Endodermal cell (in vitro differentiated cells): Measurements from ENCODE around the gene EXOC6. TPM values are rescaled to one million over a fixed set of nuclear protein-coding genes. Genes with fewer than 3 reads are reported as not detected.
"Not testable (repeated sequence)": the region's sequence is repeated elsewhere in the genome, so short reads cannot be mapped to it uniquely, and the experiment has no call there.

Experiments used
- DNase-seq: peaks from one replicate; pipeline ENCODE4 v3.0.0-alpha.2; 2017
- H3K27ac ChIP-seq: 2 replicates; pipeline ENCODE4 v1.5.1; 2013; ENCODE audit warnings: mild to moderate bottlenecking, low read depth, low read length, moderate library complexity
- H3K27me3 ChIP-seq: 2 replicates; pipeline ENCODE4 v1.6.1; 2013; ENCODE audit warnings: mild to moderate bottlenecking, low read length, moderate library complexity; ENCODE audit not compliant: insufficient read depth, control insufficient read depth, poor library complexity, severe bottlenecking
- H3K36me3 ChIP-seq: 2 replicates; pipeline ENCODE4 v1.7.0; 2013; ENCODE audit warnings: mild to moderate bottlenecking, low read length, moderate library complexity; ENCODE audit not compliant: control insufficient read depth, insufficient read depth
- H3K4me1 ChIP-seq: one replicate; pipeline ENCODE4 v1.7.0; 2013; ENCODE audit warnings: low read length; ENCODE audit not compliant: control insufficient read depth, insufficient read depth
- H3K4me3 ChIP-seq: 2 replicates; pipeline ENCODE4 v1.5.1; 2013; ENCODE audit warnings: mild to moderate bottlenecking, low read length, moderate library complexity
- H3K9ac ChIP-seq: 2 replicates; pipeline ENCODE4 v1.6.1; 2013; ENCODE audit warnings: mild to moderate bottlenecking, low read length, moderate library complexity; ENCODE audit not compliant: poor library complexity, severe bottlenecking; ENCODE audit errors: extremely low read depth
- H3K9me3 ChIP-seq: 2 replicates; pipeline ENCODE4 v1.6.1; 2013; ENCODE audit warnings: mild to moderate bottlenecking, low read length, moderate library complexity; ENCODE audit not compliant: control insufficient read depth
- H3K27ac Mint-ChIP-seq: 2 replicates; pipeline ENCODE4 v1.8.0; 2020; ENCODE audit warnings: mixed read lengths
- H3K27me3 Mint-ChIP-seq: 2 replicates; pipeline ENCODE4 v1.8.0; 2021; ENCODE audit warnings: mild to moderate bottlenecking, mixed read lengths; ENCODE audit not compliant: insufficient read depth
- H3K36me3 Mint-ChIP-seq: 2 replicates; pipeline ENCODE4 v1.8.0; 2020; ENCODE audit warnings: low read depth, mixed read lengths
- H3K4me1 Mint-ChIP-seq: 2 replicates; pipeline ENCODE4 v1.8.0; 2020; ENCODE audit warnings: mixed read lengths
- H3K4me3 Mint-ChIP-seq: 2 replicates; pipeline ENCODE4 v1.8.0; 2020; ENCODE audit warnings: mild to moderate bottlenecking, moderate library complexity, mixed read lengths
- H3K9me3 Mint-ChIP-seq: 2 replicates; pipeline ENCODE4 v1.8.0; 2020; ENCODE audit warnings: mild to moderate bottlenecking, mixed read lengths
- WGBS, 2 experiments: methylation state at CpG; one replicate each; pipeline versions ENCODE4 v1.1.5 to v1.1.7; 2013; ENCODE audit warnings: missing lambda C conversion rate in 2 of 2, mixed read lengths in 1 of 2; ENCODE audit not compliant: insufficient coverage in 1 of 2, insufficient read length in 1 of 2; 5-methylcytosine and 5-hydroxymethylcytosine counted together
- total RNA-seq, 2 donors: library from RNA; stranded (reverse); fragmentation: NEBNext Ultra II Directional in 1 of 2; extraction: Animal tissue kit (Norgen Biotek cat#: 25700) in 1 of 2; gene quantifications; 2 replicates in 1 of 2; 3 replicates in 1 of 2; pipeline ENCODE4 v1.2.1, GENCODE V29; 2021
- TF ChIP-seq, protein P1 (sequence below): fragments of 200-600 bp; sonication (generic); conservative IDR thresholded peaks from 2 replicates; pipeline ENCODE4 v1.5.0; 2021; ENCODE audit warnings: antibody characterized with exemption, mild to moderate bottlenecking

The EXOC6 gene
- total RNA-seq, 2 donors from 2014 or later: 12.1 to 21.3 TPM

DNA sequence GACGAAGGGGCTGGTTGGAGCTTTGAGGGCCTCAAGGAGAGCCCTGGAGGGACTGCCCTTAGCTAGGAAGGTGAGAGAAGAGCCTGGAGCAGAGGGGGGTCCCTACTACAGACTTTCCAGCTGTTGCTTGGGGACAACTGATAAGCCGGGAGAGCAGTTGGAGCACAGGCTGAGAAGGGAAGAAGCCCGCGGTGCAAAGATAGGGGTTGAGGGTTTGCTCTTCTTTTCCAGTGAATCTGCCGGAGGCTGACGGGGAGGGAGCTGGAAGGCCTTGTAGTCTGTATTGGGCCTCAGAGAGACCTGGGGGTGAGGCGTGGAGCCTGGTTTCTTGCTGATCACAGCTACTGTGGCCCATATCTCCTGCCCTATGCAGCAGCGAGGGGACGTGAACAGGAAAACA is 249.1 kb downstream of the EXOC6 start:
- Mint-ChIP-seq H3K36me3 (no peaks in the 10 kb centered on the region), H3K4me3 (no peak overlapping the region), H3K27me3 (no peaks in the 10 kb centered on the region), H3K27ac (peak overlapping the region; percentile 73), H3K9me3 (peaks cover 10% of the 10 kb centered on the region), H3K4me1 (peaks cover 19% of the 10 kb centered on the region)
- Histone ChIP-seq H3K27ac (no peak overlapping the region), H3K27me3 (no peaks in the 10 kb centered on the region), H3K9me3 (peaks cover 25% of the 10 kb centered on the region), H3K4me3 (no peak overlapping the region), H3K36me3 (no peaks in the 10 kb centered on the region), H3K4me1 (peaks cover 5% of the 10 kb centered on the region), H3K9ac (no peak overlapping the region)
- DNase-seq: peak; percentile 72
- 70 to 71% methylated on average over 8 to 9 of the region's 9 CpGs for WGBS, 2 experiments
- TF ChIP-seq, protein P1, sequence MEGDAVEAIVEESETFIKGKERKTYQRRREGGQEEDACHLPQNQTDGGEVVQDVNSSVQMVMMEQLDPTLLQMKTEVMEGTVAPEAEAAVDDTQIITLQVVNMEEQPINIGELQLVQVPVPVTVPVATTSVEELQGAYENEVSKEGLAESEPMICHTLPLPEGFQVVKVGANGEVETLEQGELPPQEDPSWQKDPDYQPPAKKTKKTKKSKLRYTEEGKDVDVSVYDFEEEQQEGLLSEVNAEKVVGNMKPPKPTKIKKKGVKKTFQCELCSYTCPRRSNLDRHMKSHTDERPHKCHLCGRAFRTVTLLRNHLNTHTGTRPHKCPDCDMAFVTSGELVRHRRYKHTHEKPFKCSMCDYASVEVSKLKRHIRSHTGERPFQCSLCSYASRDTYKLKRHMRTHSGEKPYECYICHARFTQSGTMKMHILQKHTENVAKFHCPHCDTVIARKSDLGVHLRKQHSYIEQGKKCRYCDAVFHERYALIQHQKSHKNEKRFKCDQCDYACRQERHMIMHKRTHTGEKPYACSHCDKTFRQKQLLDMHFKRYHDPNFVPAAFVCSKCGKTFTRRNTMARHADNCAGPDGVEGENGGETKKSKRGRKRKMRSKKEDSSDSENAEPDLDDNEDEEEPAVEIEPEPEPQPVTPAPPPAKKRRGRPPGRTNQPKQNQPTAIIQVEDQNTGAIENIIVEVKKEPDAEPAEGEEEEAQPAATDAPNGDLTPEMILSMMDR: no peak

DNA sequence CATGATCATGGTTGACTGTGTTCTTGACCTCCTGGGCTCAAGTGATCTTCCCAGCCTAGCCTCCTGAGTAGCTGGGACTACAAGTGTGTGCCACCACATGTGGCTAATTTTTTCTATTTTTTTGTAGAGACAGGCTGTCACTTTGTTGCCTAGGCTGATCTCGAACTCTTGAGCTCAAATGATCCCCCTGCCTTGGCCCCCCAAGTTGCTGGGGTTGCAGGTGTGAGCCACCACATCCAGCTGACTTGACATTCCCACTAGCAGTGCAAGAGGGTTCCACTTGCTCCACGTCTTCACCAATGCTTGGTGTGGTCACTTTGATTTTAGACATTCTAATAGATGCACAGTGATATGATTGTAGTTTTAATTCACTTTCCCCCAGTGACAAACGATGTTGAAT is 250.5 kb downstream of the EXOC6 start:
- no peaks in the 10 kb centered on the region for H3K36me3 ChIP-seq
- DNase-seq: no peak
- H3K4me1 ChIP-seq: peaks cover 5% of the 10 kb centered on the region
- Mint-ChIP-seq H3K36me3 (peaks cover 1% of the 10 kb centered on the region), H3K27ac (no peak overlapping the region), H3K27me3 (no peaks in the 10 kb centered on the region), H3K4me3 (no peak overlapping the region), H3K9me3 (peaks cover 22% of the 10 kb centered on the region), H3K4me1 (peaks cover 19% of the 10 kb centered on the region)
- H3K4me3 ChIP-seq: no peak overlapping the region
- peaks cover 36% of the 10 kb centered on the region for H3K9me3 ChIP-seq
- TF ChIP-seq, protein P1: no peak
- H3K27me3 ChIP-seq: no peaks in the 10 kb centered on the region
- no peak overlapping the region for H3K9ac ChIP-seq
- no peak overlapping the region for H3K27ac ChIP-seq
- 93 to 100% methylated on average over 2 to 3 of the region's 3 CpGs for WGBS, 2 experiments

DNA sequence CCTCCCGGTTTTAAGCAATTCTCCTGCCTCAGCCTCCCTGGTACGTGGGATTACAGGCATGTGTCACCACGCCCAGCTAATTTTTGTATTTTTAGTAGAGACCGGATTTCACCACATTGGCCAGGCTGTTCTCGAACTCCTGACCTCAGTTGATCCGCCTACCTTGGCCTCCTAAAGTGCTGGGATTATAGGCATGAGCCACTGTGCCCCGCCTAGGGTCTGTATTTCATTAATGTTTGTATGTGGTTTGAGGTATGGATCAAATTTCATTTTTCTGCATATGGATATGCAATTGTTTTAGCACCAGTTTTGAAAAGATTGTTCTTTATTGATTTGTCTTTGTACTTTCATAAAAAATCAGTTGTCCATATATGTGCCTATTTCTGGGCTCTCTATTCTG is 251.3 kb downstream of the EXOC6 start:
- Histone ChIP-seq H3K27me3 (no peaks in the 10 kb centered on the region), H3K4me1 (peaks cover 5% of the 10 kb centered on the region), H3K4me3 (no peak overlapping the region), H3K27ac (no peak overlapping the region), H3K9me3 (peaks cover 43% of the 10 kb centered on the region), H3K36me3 (no peaks in the 10 kb centered on the region), H3K9ac (no peak overlapping the region)
- no peaks in the 10 kb centered on the region for H3K27me3 Mint-ChIP-seq
- peaks cover 26% of the 10 kb centered on the region for H3K9me3 Mint-ChIP-seq
- H3K36me3 Mint-ChIP-seq: peaks cover 2% of the 10 kb centered on the region
- no peak overlapping the region for H3K4me3 Mint-ChIP-seq
- TF ChIP-seq, protein P1: no peak
- peaks cover 19% of the 10 kb centered on the region for H3K4me1 Mint-ChIP-seq
- 93 to 94% methylated on average over 6 to 7 of the region's 7 CpGs for WGBS, 2 experiments
- DNase-seq: no peak
- H3K27ac Mint-ChIP-seq: no peak overlapping the region

DNA sequence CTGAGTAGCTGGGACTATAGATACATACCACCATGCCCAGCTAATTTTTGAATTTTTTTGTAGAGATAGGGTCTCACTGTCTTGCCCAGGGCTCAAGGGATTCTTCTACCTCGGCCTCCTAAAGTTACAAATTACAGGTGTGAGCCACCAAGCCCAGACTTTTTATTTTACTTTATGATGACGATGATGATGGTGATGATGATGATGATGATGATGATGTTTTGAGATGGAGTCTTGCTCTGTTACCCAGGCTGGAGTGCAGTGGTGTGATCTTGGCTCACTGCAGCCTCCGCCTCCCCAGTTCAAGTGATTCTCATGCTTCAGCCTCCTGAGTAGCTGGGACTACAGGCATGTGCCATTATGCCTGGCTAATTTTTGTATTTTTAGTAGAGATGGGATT is 252.8 kb downstream of the EXOC6 start:
- DNase-seq, H3K4me3 Mint-ChIP-seq, H3K27ac Mint-ChIP-seq, H3K27ac ChIP-seq, H3K4me3 ChIP-seq, H3K9ac ChIP-seq, H3K36me3 Mint-ChIP-seq, H3K36me3 ChIP-seq, H3K27me3 Mint-ChIP-seq, H3K4me1 ChIP-seq, H3K27me3 ChIP-seq: not testable (repeated sequence)
- 90 to 94% methylated on average over 2 to 3 of the region's 3 CpGs for WGBS, 2 experiments
- Mint-ChIP-seq H3K9me3 (peaks cover 26% of the 10 kb centered on the region), H3K4me1 (peaks cover 12% of the 10 kb centered on the region)
- peaks cover 49% of the 10 kb centered on the region for H3K9me3 ChIP-seq
